HEK293T (cell line): ENCODE results near the gene IL9R.
"Not testable (repeated sequence)": the region's sequence is repeated elsewhere in the genome, so short reads cannot be mapped to it uniquely, and the experiment has no call there.

Experiments used
- CTCF ChIA-PET: fragments of 350-600 bp; formaldehyde crosslinking; extraction: SDS; loops from one replicate; lab custom pipeline; 2021; ENCODE audit warnings: antibody characterized with exemption, inconsistent platforms; lab: Yijun Ruan, JAX
- POLR2A ChIA-PET: fragments of 350-600 bp; formaldehyde crosslinking; extraction: SDS; loops from one replicate; lab custom pipeline; 2020; ENCODE audit warnings: antibody characterized with exemption, inconsistent platforms; lab: Yijun Ruan, JAX
- DNase-seq: peaks from one replicate; pipeline ENCODE4 v3.0.0; 2012; ENCODE audit warnings: mixed read lengths; ENCODE audit errors: extremely low spot score
- ARNT ChIP-seq: fragments of 450-650 bp; IDR thresholded peaks from 2 replicates; pipeline ENCODE4 v1.6.1; 2017; ENCODE audit warnings: mild to moderate bottlenecking
- BHLHE40 ChIP-seq: fragments of 450-650 bp; IDR thresholded peaks from 2 replicates; pipeline ENCODE4 v1.6.1; 2016; ENCODE audit warnings: mild to moderate bottlenecking, moderate library complexity, borderline replicate concordance
- CTBP1 ChIP-seq: fragments of 450-650 bp; IDR thresholded peaks from 2 replicates; pipeline ENCODE4 v1.6.1; 2016; ENCODE audit warnings: borderline replicate concordance
- ELF4 ChIP-seq: fragments of 450-650 bp; IDR thresholded peaks from 2 replicates; pipeline ENCODE4 v1.6.1; 2017; ENCODE audit warnings: antibody characterized with exemption
- FOXA1 ChIP-seq: fragments of 450-650 bp; IDR thresholded peaks from 2 replicates; pipeline ENCODE4 v1.6.1; 2016; ENCODE audit warnings: mild to moderate bottlenecking
- FOXK2 ChIP-seq: fragments of 450-650 bp; IDR thresholded peaks from 2 replicates; pipeline ENCODE4 v1.6.1; 2016; ENCODE audit warnings: mild to moderate bottlenecking
- FOXM1 ChIP-seq: fragments of 450-650 bp; IDR thresholded peaks from 2 replicates; pipeline ENCODE4 v1.6.1; 2017; ENCODE audit warnings: mild to moderate bottlenecking, borderline replicate concordance
- HDGF ChIP-seq: fragments of 450-650 bp; IDR thresholded peaks from 2 replicates; pipeline ENCODE4 v1.6.1; 2017; ENCODE audit warnings: antibody characterized with exemption, borderline replicate concordance
- L3MBTL2 ChIP-seq: fragments of 450-650 bp; conservative IDR thresholded peaks from 2 replicates; pipeline ENCODE4 v1.6.1; 2016; ENCODE audit warnings: mild to moderate bottlenecking
- LEF1 ChIP-seq: fragments of 450-650 bp; IDR thresholded peaks from 2 replicates; pipeline ENCODE4 v1.6.1; 2017; ENCODE audit warnings: mild to moderate bottlenecking, borderline replicate concordance
- NFRKB ChIP-seq: fragments of 450-650 bp; IDR thresholded peaks from 2 replicates; pipeline ENCODE4 v1.6.1; 2016; ENCODE audit warnings: mild to moderate bottlenecking, moderate library complexity
- PKNOX1 ChIP-seq: fragments of 450-650 bp; IDR thresholded peaks from 2 replicates; pipeline ENCODE4 v1.6.1; 2016
- SP1 ChIP-seq: fragments of 450-650 bp; IDR thresholded peaks from 2 replicates; pipeline ENCODE4 v1.6.1; 2017
- SUZ12 ChIP-seq: fragments of 450-650 bp; IDR thresholded peaks from 2 replicates; pipeline ENCODE4 v1.6.1; 2016; ENCODE audit warnings: mild to moderate bottlenecking
- TARDBP ChIP-seq: fragments of 450-650 bp; IDR thresholded peaks from 2 replicates; pipeline ENCODE4 v1.6.1; 2016
- ZNF384 ChIP-seq: fragments of 450-650 bp; IDR thresholded peaks from 2 replicates; pipeline ENCODE4 v1.6.1; 2016

IL9R gene

GRCh38 chrX:156002507-156002906 lies 5.0 kb downstream of the IL9R start:
- DNase-seq: no peak
- ChIA-PET CTCF (no interaction called here), POLR2A (no interaction called here)
- TF ChIP-seq SUZ12 (no peak), L3MBTL2 (no peak), ZNF384 (no peak), PKNOX1 (no peak), FOXM1 (no peak), ARNT (no peak), HDGF (no peak), FOXA1 (no peak), BHLHE40 (no peak), ELF4 (no peak), FOXK2 (no peak), NFRKB (no peak), TARDBP (no peak)

GRCh38 chrX:156003486-156004185 lies 6.1 kb downstream of the IL9R start:
- ChIA-PET CTCF (no interaction called here), POLR2A (no interaction called here)
- TF ChIP-seq SP1: no peak
- no peak for TF ChIP-seq FOXM1
- no peak for TF ChIP-seq SUZ12
- no peak for DNase-seq

GRCh38 chrX:156004256-156004655 lies 6.8 kb downstream of the IL9R start:
- TF ChIP-seq ARNT (no peak), CTBP1 (no peak), FOXK2 (no peak), PKNOX1 (no peak), NFRKB (no peak)
- POLR2A ChIA-PET: no interaction called here
- CTCF ChIA-PET: no interaction called here
- no peak for DNase-seq

- TF ChIP-seq TARDBP: no peak
- POLR2A ChIA-PET: no interaction called here
- CTCF ChIA-PET: no interaction called here
- no peak for DNase-seq
Measured at GRCh38 chrX:156004740-156005139, 7.2 kb downstream of the IL9R start.

GRCh38 chrX:156005144-156005543 lies 7.6 kb downstream of the IL9R start:
- ChIA-PET POLR2A (no interaction called here), CTCF (no interaction called here)
- no peak for TF ChIP-seq LEF1
- TF ChIP-seq FOXK2: no peak
- TF ChIP-seq SP1: no peak
- DNase-seq: no peak

- CTCF ChIA-PET, DNase-seq, POLR2A ChIA-PET: not testable (repeated sequence)
Measured at GRCh38 chrX:156006468-156006867, 9.0 kb downstream of the IL9R start.

GRCh38 chrX:156008379-156008778 lies 10.9 kb downstream of the IL9R start:
- POLR2A ChIA-PET, CTCF ChIA-PET: not testable (repeated sequence)

GRCh38 chrX:156008915-156009314 lies 11.4 kb downstream of the IL9R start:
- no peak for TF ChIP-seq SUZ12
- no peak for TF ChIP-seq FOXK2
- TF ChIP-seq TARDBP: peak; percentile 99
- no peak for TF ChIP-seq ELF4
- no peak for TF ChIP-seq NFRKB
- POLR2A ChIA-PET: no interaction called here
- CTCF ChIA-PET: no interaction called here
- DNase-seq: no peak

More at GRCh38 chrX:156008379-156008778, 10.9 kb downstream of the IL9R start:
- DNase-seq: not testable (repeated sequence)

GRCh38 chrX:156009691-156010090 lies 12.2 kb downstream of the IL9R start:
- CTCF ChIA-PET, POLR2A ChIA-PET, DNase-seq: not testable (repeated sequence)

- POLR2A ChIA-PET, DNase-seq, CTCF ChIA-PET: not testable (repeated sequence)
Measured at GRCh38 chrX:156013286-156013953, 15.9 kb downstream of the IL9R start.

- POLR2A ChIA-PET, DNase-seq, CTCF ChIA-PET: not testable (repeated sequence)
Measured at GRCh38 chrX:156019846-156020245, 22.4 kb downstream of the IL9R start.

- POLR2A ChIA-PET, CTCF ChIA-PET, DNase-seq: not testable (repeated sequence)
Measured at GRCh38 chrX:156023002-156023401, 25.5 kb downstream of the IL9R start.

GRCh38 chrX:156024949-156025492 lies 27.5 kb downstream of the IL9R start:
- CTCF ChIA-PET, DNase-seq, POLR2A ChIA-PET: not testable (repeated sequence)
